ENCODE measurements around the gene CREB3L2. TPM values are rescaled to one million over a fixed set of nuclear protein-coding genes. Genes with fewer than 3 reads are reported as not detected.
A peak's percentile ranks its signal among the peaks of the same experiment; 100 is the strongest.

Gene CREB3L2
- total and polyA plus RNA-seq, 2 donors (not counting 1 experiment from before 2014, with no cell fraction given): 39.3 to 63.7 TPM

- Histone ChIP-seq H3K4me3 (replicated peaks in 1 of 4; ENCODE audit: control extremely low read depth in 1 of 4, insufficient read depth in 1 of 4, low read depth in 3 of 4, low read length in 4 of 4) (no peak overlapping the region), H3K27ac (ENCODE audit: insufficient read depth, low read length) (peak overlapping the region; percentile 22), H3K36me3 (ENCODE audit: control insufficient read depth, insufficient read depth, low read length) (no peaks in the 10 kb centered on the region), H3K4me1 (ENCODE audit: control insufficient read depth, extremely low read depth, insufficient read depth, low read length) (peaks cover 8% of the 10 kb centered on the region), H4K20me1 (ENCODE audit: control insufficient read depth, extremely low read depth, insufficient read depth, low read length) (no peaks in the 10 kb centered on the region), H3K4me2 (ENCODE audit: extremely low read depth, insufficient read depth, low read length) (no peak overlapping the region), H2AFZ (ENCODE audit: low read length) (no peak overlapping the region), H3K27me3 (ENCODE audit: control insufficient read depth, insufficient read depth, low read length) (no peaks in the 10 kb centered on the region), H3K9ac (ENCODE audit: insufficient read depth, low read length) (no peak overlapping the region), H3K79me2 (ENCODE audit: control insufficient read depth, insufficient read depth, low read length) (peaks cover 37% of the 10 kb centered on the region), H3K9me3 (ENCODE audit: control insufficient read depth, insufficient read depth, low read depth, low read length) (no peaks in the 10 kb centered on the region)
- no peak for TF ChIP-seq CTCF (conservative IDR thresholded peaks at IDR 0.05 in 1 of 2, IDR thresholded peaks at IDR 0.05 in 1 of 2; ENCODE audit: low read depth in 1 of 2, low read length in 2 of 2)
- no peak for TF ChIP-seq EZH2 (IDR thresholded peaks at IDR 0.05; ENCODE audit: low read length, missing control alignments)
- no peak for DNase-seq (ENCODE audit: low read depth in 2 of 2)
These were observed 923 bp upstream of the CREB3L2 start for GRCh38 chr7:138002828-138003189.

GRCh38 chr7:138002096-138002827 is 376 bp upstream of the CREB3L2 start:
- peak overlapping the region; percentile 85 to 99 (median 95) for H3K4me3 ChIP-seq (replicated peaks in 1 of 4; ENCODE audit: control extremely low read depth in 1 of 4, insufficient read depth in 1 of 4, low read depth in 3 of 4, low read length in 4 of 4)
- DNase-seq (ENCODE audit: low read depth in 2 of 2): peak; percentile 100
- no peaks in the 10 kb centered on the region for H4K20me1 ChIP-seq (ENCODE audit: control insufficient read depth, extremely low read depth, insufficient read depth, low read length)
- peaks cover 43% of the 10 kb centered on the region for H3K79me2 ChIP-seq (ENCODE audit: control insufficient read depth, insufficient read depth, low read length)
- no peaks in the 10 kb centered on the region for H3K27me3 ChIP-seq (ENCODE audit: control insufficient read depth, insufficient read depth, low read length)
- peak overlapping the region; percentile 99 for H3K27ac ChIP-seq (ENCODE audit: insufficient read depth, low read length)
- no peak for TF ChIP-seq EZH2 (IDR thresholded peaks at IDR 0.05; ENCODE audit: low read length, missing control alignments)
- TF ChIP-seq CTCF (conservative IDR thresholded peaks at IDR 0.05 in 1 of 2, IDR thresholded peaks at IDR 0.05 in 1 of 2; ENCODE audit: low read depth in 1 of 2, low read length in 2 of 2): peak; percentile 84 to 85
- peak overlapping the region; percentile 99 for H3K9ac ChIP-seq (ENCODE audit: insufficient read depth, low read length)
- H2AFZ ChIP-seq (ENCODE audit: low read length): peak overlapping the region; percentile 12
- no peaks in the 10 kb centered on the region for H3K9me3 ChIP-seq (ENCODE audit: control insufficient read depth, insufficient read depth, low read depth, low read length)
- H3K4me2 ChIP-seq (ENCODE audit: extremely low read depth, insufficient read depth, low read length): peak overlapping the region; percentile 11
- peaks cover 8% of the 10 kb centered on the region for H3K4me1 ChIP-seq (ENCODE audit: control insufficient read depth, extremely low read depth, insufficient read depth, low read length)
- no peaks in the 10 kb centered on the region for H3K36me3 ChIP-seq (ENCODE audit: control insufficient read depth, insufficient read depth, low read length)

GRCh38 chr7:138000081-138000701 is 1.7 kb downstream of the CREB3L2 start:
- Histone ChIP-seq H3K36me3 (ENCODE audit: control insufficient read depth, insufficient read depth, low read length) (no peaks in the 10 kb centered on the region), H3K27ac (ENCODE audit: insufficient read depth, low read length) (peak overlapping the region; percentile 99), H3K4me3 (replicated peaks in 1 of 4; ENCODE audit: control extremely low read depth in 1 of 4, insufficient read depth in 1 of 4, low read depth in 3 of 4, low read length in 4 of 4) (peak overlapping the region; percentile 54 to 99 (median 91)), H3K9me3 (ENCODE audit: control insufficient read depth, insufficient read depth, low read depth, low read length) (no peaks in the 10 kb centered on the region), H3K9ac (ENCODE audit: insufficient read depth, low read length) (peak overlapping the region; percentile 99), H3K4me1 (ENCODE audit: control insufficient read depth, extremely low read depth, insufficient read depth, low read length) (peaks cover 9% of the 10 kb centered on the region), H2AFZ (ENCODE audit: low read length) (no peak overlapping the region), H3K27me3 (ENCODE audit: control insufficient read depth, insufficient read depth, low read length) (no peaks in the 10 kb centered on the region), H4K20me1 (ENCODE audit: control insufficient read depth, extremely low read depth, insufficient read depth, low read length) (no peaks in the 10 kb centered on the region), H3K4me2 (ENCODE audit: extremely low read depth, insufficient read depth, low read length) (peak overlapping the region; percentile 87), H3K79me2 (ENCODE audit: control insufficient read depth, insufficient read depth, low read length) (peaks cover 62% of the 10 kb centered on the region)
- DNase-seq (ENCODE audit: low read depth in 2 of 2): peak; percentile 96 to 99
- TF ChIP-seq EZH2 (IDR thresholded peaks at IDR 0.05; ENCODE audit: low read length, missing control alignments): no peak
- peak in 1 of 2 donors; percentile 13 for TF ChIP-seq CTCF (conservative IDR thresholded peaks at IDR 0.05 in 1 of 2, IDR thresholded peaks at IDR 0.05 in 1 of 2; ENCODE audit: low read depth in 1 of 2, low read length in 2 of 2)

Data from fibroblast of lung (primary cell).